ENCODE measurements around the gene EXT2.

DNA sequence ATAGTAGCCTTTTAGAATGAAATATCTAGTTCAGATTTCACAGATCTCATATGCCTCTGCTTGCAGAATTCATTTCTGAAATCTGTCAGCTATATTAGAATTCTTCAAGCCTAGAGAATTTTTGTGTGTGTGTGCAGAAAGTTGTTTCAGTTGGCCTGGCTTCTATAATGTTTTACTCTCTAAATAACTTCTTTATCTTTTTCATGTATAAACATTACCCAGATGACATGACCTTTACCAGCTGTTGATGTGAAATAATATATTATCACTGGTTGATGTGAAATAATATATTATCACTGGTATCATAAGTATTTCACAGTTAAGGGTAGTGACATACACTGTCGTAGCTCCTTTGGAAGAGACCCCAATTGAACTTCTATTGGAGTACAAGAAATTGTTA lies 141.7 kb downstream of the EXT2 start:
- TF ChIP-seq, protein P1, sequence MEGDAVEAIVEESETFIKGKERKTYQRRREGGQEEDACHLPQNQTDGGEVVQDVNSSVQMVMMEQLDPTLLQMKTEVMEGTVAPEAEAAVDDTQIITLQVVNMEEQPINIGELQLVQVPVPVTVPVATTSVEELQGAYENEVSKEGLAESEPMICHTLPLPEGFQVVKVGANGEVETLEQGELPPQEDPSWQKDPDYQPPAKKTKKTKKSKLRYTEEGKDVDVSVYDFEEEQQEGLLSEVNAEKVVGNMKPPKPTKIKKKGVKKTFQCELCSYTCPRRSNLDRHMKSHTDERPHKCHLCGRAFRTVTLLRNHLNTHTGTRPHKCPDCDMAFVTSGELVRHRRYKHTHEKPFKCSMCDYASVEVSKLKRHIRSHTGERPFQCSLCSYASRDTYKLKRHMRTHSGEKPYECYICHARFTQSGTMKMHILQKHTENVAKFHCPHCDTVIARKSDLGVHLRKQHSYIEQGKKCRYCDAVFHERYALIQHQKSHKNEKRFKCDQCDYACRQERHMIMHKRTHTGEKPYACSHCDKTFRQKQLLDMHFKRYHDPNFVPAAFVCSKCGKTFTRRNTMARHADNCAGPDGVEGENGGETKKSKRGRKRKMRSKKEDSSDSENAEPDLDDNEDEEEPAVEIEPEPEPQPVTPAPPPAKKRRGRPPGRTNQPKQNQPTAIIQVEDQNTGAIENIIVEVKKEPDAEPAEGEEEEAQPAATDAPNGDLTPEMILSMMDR (IDR thresholded peaks at IDR 0.05) = no peak
- TF ChIP-seq POLR2A (IDR thresholded peaks at IDR 0.05) (no peak), POLR2AphosphoS5 (IDR thresholded peaks at IDR 0.05) (no peak), EP300 (IDR thresholded peaks at IDR 0.05) (no peak)
